Mesodermal cell (in vitro differentiated cells): Measurements from ENCODE around the gene TNRC18.
"Not testable (repeated sequence)": the region's sequence is repeated elsewhere in the genome, so short reads cannot be mapped to it uniquely, and the experiment has no call there.

ENCODE experiments used
- H3K27ac ChIP-seq: 2 replicates; pipeline ENCODE4 v1.7.0; 2013; ENCODE audit warnings: mild to moderate bottlenecking, low read depth, low read length, moderate library complexity; ENCODE audit not compliant: severe bottlenecking
- H3K36me3 ChIP-seq: 2 replicates; pipeline ENCODE4 v1.7.1; 2013; ENCODE audit warnings: mild to moderate bottlenecking, low read length, moderate library complexity; ENCODE audit not compliant: control insufficient read depth, insufficient read depth
- H3K4me1 ChIP-seq: one replicate; pipeline ENCODE4 v1.7.1; 2013; ENCODE audit warnings: mild to moderate bottlenecking, low read length; ENCODE audit not compliant: insufficient read depth, control insufficient read depth, poor library complexity, severe bottlenecking
- H3K4me3 ChIP-seq: 2 replicates; pipeline ENCODE4 v1.7.0; 2013; ENCODE audit warnings: low read length, control low read depth, mild to moderate bottlenecking; ENCODE audit not compliant: insufficient read depth, poor library complexity, severe bottlenecking; ENCODE audit errors: extremely low read depth
- H3K9me3 ChIP-seq: 2 replicates; pipeline ENCODE4 v1.7.1; 2013; ENCODE audit warnings: mild to moderate bottlenecking, low read length, moderate library complexity; ENCODE audit not compliant: control insufficient read depth
- WGBS, 2 experiments: methylation state at CpG; one replicate each; pipeline ENCODE4 v1.1.5; 2013; ENCODE audit warnings: missing lambda C conversion rate in 2 of 2; ENCODE audit not compliant: insufficient coverage in 2 of 2; 5-methylcytosine and 5-hydroxymethylcytosine counted together

Gene TNRC18

GRCh38 chr7:5263066-5263465 lies 160.6 kb downstream of the TNRC18 start:
- not testable (repeated sequence) for H3K4me1 ChIP-seq, H3K9me3 ChIP-seq, H3K4me3 ChIP-seq, H3K36me3 ChIP-seq, H3K27ac ChIP-seq
- 36 to 100% methylated on average over 1 to 4 of the region's 10 CpGs for WGBS, 2 experiments

- not testable (repeated sequence) for H3K4me1 ChIP-seq, H3K27ac ChIP-seq, H3K36me3 ChIP-seq, H3K4me3 ChIP-seq, H3K9me3 ChIP-seq
- 94% methylated on average over 12 to 15 of the region's 15 CpGs for WGBS, 2 experiments
These were observed 163.0 kb downstream of the TNRC18 start for GRCh38 chr7:5260530-5261068.
